Parathyroid adenoma (tissue), 2 donors: ENCODE results near the gene KCNH1.
"Not testable (repeated sequence)": the region's sequence is repeated elsewhere in the genome, so short reads cannot be mapped to it uniquely, and the experiment has no call there.

ENCODE experiments used
- H2AFZ ChIP-seq: fragments of 300-600 bp; sonication (generic); one replicate; pipeline ENCODE4 v1.7.0; 2017; ENCODE audit warnings: antibody characterized with exemption, mild to moderate bottlenecking
- H3K27ac ChIP-seq: fragments of 300-600 bp; sonication (generic); one replicate; pipeline ENCODE4 v1.7.0; 2017
- H3K27me3 ChIP-seq: fragments of 300-600 bp; sonication (generic); one replicate; pipeline ENCODE4 v1.7.0; 2017; ENCODE audit warnings: low read length; ENCODE audit not compliant: control insufficient read depth, insufficient read depth
- H3K36me3 ChIP-seq: fragments of 300-600 bp; sonication (generic); one replicate; pipeline ENCODE4 v1.7.0; 2017; ENCODE audit warnings: low read length; ENCODE audit not compliant: control insufficient read depth, insufficient read depth
- H3K4me1 ChIP-seq: fragments of 300-600 bp; sonication (generic); one replicate; pipeline ENCODE4 v1.7.0; 2017; ENCODE audit warnings: control low read depth
- H3K4me2 ChIP-seq: fragments of 300-600 bp; sonication (generic); one replicate; pipeline ENCODE4 v1.7.0; 2017; ENCODE audit warnings: low read length
- H3K4me3 ChIP-seq: fragments of 300-600 bp; sonication (generic); one replicate; pipeline ENCODE4 v1.7.0; 2017; ENCODE audit warnings: low read depth, low read length
- H3K79me2 ChIP-seq: fragments of 300-600 bp; sonication (generic); one replicate; pipeline ENCODE4 v1.7.0; 2017; ENCODE audit warnings: control low read depth
- H3K9ac ChIP-seq: fragments of 300-600 bp; sonication (generic); one replicate; pipeline ENCODE4 v1.7.0; 2017; ENCODE audit warnings: mild to moderate bottlenecking
- H3K9me3 ChIP-seq: fragments of 300-600 bp; sonication (generic); one replicate; pipeline ENCODE4 v1.7.0; 2017; ENCODE audit warnings: low read length; ENCODE audit not compliant: control insufficient read depth
- TF ChIP-seq, protein P1 (sequence below): fragments of 300-600 bp; sonication (generic); IDR thresholded peaks from one replicate; pipeline ENCODE4 v1.7.0; 2017; ENCODE audit warnings: antibody characterized with exemption, mild to moderate bottlenecking
- donor health status: primary hyperparathyroidism.

The KCNH1 gene

DNA sequence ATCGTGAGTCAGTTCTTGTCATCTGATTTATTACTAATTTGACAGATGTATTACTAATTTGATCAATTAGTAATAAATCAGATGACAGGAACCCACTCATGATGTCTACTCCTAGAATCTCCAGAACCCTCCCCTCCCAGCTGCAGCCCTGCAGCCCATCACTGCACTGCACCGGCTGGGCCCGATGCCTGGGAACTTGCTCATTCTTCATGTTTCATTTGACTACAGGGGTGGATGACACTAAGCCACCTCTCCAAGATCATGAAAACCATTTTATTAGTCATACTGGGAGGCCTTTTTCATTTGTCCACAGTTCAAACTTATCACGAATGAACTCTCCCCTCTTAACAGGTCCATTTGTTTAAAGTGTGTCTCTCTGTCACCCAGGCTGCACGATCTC lies 41.0 kb downstream of the KCNH1 start:
- no peaks in the 10 kb centered on the region for H3K9me3 ChIP-seq
- no peaks in the 10 kb centered on the region for H3K36me3 ChIP-seq
- H3K9ac ChIP-seq = no peak overlapping the region
- no peak overlapping the region for H2AFZ ChIP-seq
- no peak overlapping the region for H3K4me2 ChIP-seq
- H3K4me1 ChIP-seq = no peaks in the 10 kb centered on the region
- H3K27me3 ChIP-seq = no peaks in the 10 kb centered on the region
- H3K27ac ChIP-seq = no peak overlapping the region
- TF ChIP-seq, protein P1, sequence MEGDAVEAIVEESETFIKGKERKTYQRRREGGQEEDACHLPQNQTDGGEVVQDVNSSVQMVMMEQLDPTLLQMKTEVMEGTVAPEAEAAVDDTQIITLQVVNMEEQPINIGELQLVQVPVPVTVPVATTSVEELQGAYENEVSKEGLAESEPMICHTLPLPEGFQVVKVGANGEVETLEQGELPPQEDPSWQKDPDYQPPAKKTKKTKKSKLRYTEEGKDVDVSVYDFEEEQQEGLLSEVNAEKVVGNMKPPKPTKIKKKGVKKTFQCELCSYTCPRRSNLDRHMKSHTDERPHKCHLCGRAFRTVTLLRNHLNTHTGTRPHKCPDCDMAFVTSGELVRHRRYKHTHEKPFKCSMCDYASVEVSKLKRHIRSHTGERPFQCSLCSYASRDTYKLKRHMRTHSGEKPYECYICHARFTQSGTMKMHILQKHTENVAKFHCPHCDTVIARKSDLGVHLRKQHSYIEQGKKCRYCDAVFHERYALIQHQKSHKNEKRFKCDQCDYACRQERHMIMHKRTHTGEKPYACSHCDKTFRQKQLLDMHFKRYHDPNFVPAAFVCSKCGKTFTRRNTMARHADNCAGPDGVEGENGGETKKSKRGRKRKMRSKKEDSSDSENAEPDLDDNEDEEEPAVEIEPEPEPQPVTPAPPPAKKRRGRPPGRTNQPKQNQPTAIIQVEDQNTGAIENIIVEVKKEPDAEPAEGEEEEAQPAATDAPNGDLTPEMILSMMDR = no peak
- no peaks in the 10 kb centered on the region for H3K79me2 ChIP-seq
- no peak overlapping the region for H3K4me3 ChIP-seq

DNA sequence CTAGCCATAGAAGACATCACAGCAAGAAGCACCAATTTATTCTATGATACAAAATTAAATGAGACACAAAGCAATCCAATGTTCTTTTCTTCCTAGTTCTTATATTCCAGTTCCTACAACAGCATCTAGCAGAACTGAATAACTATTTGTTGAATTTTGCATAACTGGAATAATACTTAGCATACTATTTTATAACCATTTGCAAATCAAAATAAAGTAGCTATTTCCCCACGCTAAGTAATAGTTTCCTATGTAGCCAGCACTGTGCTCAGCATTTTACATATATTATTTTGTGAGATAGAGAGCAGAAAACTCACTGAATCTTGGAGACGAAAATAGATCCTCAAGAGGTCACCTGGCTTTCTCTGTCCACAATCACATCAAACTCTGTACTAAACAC lies 42.1 kb downstream of the KCNH1 start:
- Histone ChIP-seq H3K9me3 (no peaks in the 10 kb centered on the region), H3K27me3 (no peaks in the 10 kb centered on the region), H3K79me2 (no peaks in the 10 kb centered on the region), H3K9ac (no peak overlapping the region), H3K4me1 (no peaks in the 10 kb centered on the region), H3K27ac (no peak overlapping the region), H3K4me2 (no peak overlapping the region), H3K36me3 (no peaks in the 10 kb centered on the region), H2AFZ (no peak overlapping the region), H3K4me3 (no peak overlapping the region)
- TF ChIP-seq, protein P1 = no peak

DNA sequence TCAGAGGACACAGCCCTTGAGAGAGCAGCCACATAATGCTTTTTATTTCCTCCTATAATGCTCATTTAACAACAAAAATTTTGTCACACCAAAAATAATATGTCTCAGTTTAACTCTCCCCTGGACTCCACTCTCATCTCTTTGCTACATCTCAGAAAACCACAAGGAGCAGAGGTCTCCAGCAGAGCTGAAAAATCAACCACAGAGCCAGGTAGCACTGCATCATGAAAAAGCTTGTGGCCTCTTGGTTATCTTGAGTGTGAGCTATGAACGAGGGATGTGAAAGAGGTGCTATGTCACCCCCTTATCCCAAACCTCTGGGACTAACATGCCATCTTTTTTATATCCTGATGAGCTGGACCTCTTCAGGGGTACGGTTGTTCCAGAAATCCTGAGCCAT lies 44.4 kb downstream of the KCNH1 start:
- TF ChIP-seq, protein P1 = no peak
- no peak overlapping the region for H3K27ac ChIP-seq
- no peak overlapping the region for H2AFZ ChIP-seq

DNA sequence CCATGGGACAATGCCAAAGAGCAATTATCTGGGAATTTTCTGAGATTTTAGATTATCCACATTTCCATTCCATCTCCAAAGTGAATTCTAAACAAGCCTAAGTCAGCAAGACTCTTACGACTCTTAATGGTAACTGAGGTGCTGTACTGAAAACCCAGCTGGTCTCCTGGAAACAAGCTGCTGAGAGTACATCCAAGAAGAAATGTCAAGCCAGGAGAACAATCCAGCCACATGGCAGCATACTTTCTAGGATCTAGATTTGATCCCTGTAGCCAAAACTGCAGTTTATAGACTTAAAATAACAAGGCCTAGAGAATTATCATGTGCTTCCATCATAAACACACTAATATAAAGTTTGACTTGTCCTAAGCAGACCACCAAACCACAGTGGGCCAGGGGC lies 45.8 kb downstream of the KCNH1 start:
- Histone ChIP-seq H3K79me2 (no peaks in the 10 kb centered on the region), H3K9me3 (no peaks in the 10 kb centered on the region), H3K36me3 (no peaks in the 10 kb centered on the region), H3K27ac (no peak overlapping the region), H3K4me2 (no peak overlapping the region), H3K27me3 (no peaks in the 10 kb centered on the region), H3K4me3 (no peak overlapping the region), H2AFZ (no peak overlapping the region), H3K4me1 (no peaks in the 10 kb centered on the region), H3K9ac (no peak overlapping the region)
- TF ChIP-seq, protein P1 = no peak

More for the DNA sequence above, 44.4 kb downstream of the KCNH1 start:
- no peak overlapping the region for H3K4me3 ChIP-seq
- no peak overlapping the region for H3K4me2 ChIP-seq
- no peaks in the 10 kb centered on the region for H3K79me2 ChIP-seq
- H3K27me3 ChIP-seq = no peaks in the 10 kb centered on the region
- no peak overlapping the region for H3K9ac ChIP-seq
- no peaks in the 10 kb centered on the region for H3K9me3 ChIP-seq
- H3K4me1 ChIP-seq = no peaks in the 10 kb centered on the region
- no peaks in the 10 kb centered on the region for H3K36me3 ChIP-seq

DNA sequence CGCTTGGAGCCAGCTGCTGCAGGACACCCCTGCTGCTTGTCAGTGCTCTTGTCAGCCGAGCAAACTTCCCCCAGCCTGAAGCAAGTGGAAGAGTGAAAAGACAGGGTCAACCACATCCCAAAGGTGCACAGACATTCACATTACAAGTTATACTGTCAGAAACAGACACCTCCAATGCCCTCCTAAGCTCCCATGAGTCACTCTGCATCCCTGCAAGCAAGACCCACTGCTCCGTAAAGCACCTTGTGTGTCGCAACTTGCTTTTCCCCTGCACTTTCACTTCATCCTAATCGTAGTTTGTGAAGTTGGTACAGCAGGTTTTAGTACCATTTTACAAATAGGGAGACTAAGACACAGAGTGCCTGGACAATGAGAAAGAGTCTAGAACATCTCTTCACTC lies 51.1 kb downstream of the KCNH1 start:
- no peak overlapping the region for H3K9ac ChIP-seq
- no peaks in the 10 kb centered on the region for H3K9me3 ChIP-seq
- TF ChIP-seq, protein P1 = no peak

DNA sequence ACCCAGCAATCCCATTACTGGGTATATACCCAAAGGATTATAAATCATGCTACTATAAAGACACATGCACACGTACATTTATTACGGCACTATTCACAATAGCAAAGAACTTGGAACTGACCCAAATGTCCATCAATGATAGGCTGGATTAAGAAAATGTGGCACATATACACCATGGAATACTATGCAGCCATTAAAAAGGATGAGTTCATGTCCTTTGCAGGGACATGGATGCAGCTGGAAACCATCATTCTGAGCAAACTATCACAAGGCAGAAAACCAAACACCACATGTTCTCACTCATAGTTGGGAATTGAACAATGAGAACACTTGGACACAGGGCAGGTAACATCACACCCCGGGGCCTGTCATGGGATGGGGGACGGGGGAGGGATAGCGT lies 52.5 kb downstream of the KCNH1 start:
- not testable (repeated sequence) for H3K79me2 ChIP-seq, H3K4me2 ChIP-seq, H3K4me3 ChIP-seq

More for the DNA sequence above, 51.1 kb downstream of the KCNH1 start:
- H3K4me2 ChIP-seq = no peak overlapping the region
- no peaks in the 10 kb centered on the region for H3K36me3 ChIP-seq
- H3K27ac ChIP-seq = no peak overlapping the region
- no peaks in the 10 kb centered on the region for H3K4me1 ChIP-seq
- H3K4me3 ChIP-seq = no peak overlapping the region
- no peak overlapping the region for H2AFZ ChIP-seq
- H3K79me2 ChIP-seq = no peaks in the 10 kb centered on the region
- H3K27me3 ChIP-seq = no peaks in the 10 kb centered on the region

More for the DNA sequence above, 52.5 kb downstream of the KCNH1 start:
- H3K27ac ChIP-seq, H2AFZ ChIP-seq, H3K4me1 ChIP-seq, H3K9ac ChIP-seq, H3K27me3 ChIP-seq, H3K36me3 ChIP-seq, H3K9me3 ChIP-seq: not testable (repeated sequence)
